ENCODE data around the gene VPS54. TPM values are rescaled to one million over a fixed set of nuclear protein-coding genes. Genes with fewer than 3 reads are reported as not detected.

The VPS54 gene
- total and polyA plus RNA-seq, 9 of the 15 experiments (the other 6 are each of a cell fraction or from before 2014, with no cell fraction given): 4.9 to 23.2 (median 13.2) TPM

DNA sequence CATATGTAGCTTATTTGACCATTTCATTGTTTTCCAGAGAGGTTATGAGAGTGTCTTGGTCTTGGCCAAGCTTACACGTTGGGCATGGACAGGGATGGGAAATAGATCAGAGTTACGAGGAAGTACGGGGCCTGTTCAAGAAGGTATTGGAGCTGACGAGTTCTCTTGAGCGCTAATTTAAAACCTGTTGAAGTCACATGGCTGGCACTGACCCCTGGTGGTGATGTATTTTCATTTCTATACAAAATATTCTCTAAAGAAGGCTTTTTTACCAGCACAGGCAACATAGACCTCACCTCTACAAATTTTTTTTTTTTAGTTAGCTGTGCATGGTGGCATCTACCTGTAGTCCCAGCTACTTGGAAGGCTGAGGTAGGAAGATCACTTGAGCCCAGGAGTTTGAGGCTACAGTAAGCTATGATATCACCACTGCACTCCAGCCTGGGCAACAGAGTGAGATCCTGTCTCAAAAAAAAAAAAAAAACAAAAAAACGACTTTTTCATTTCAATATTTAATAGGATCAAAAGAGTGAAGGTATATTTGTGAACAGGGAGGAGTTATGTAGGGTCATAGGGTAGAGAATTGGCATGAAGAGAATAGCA lies 157.9 kb downstream of the VPS54 start (continued):
- TF ChIP-seq STAT6 (CRISPR knock-in tag; IDR thresholded peaks at IDR 0.05) (no peak), ZFP30 (CRISPR knock-in tag; IDR thresholded peaks at IDR 0.05; ENCODE audit: borderline replicate concordance) (no peak), ZNF121 (CRISPR knock-in tag; conservative IDR thresholded peaks at IDR 0.05) (peak; percentile 89), ELF2 (CRISPR knock-in tag; IDR thresholded peaks at IDR 0.05) (no peak), REST (IDR thresholded peaks at IDR 0.05; ENCODE audit: borderline replicate concordance) (peak; percentile 69; the same call in 1 of the 2 replicates), REST (CRISPR knock-in tag; IDR thresholded peaks at IDR 0.05; ENCODE audit: low read depth) (no peak)

All from K562 (cell line).